Femur (tissue), 1 donor: ENCODE data around the gene DHX9.
"Not testable (repeated sequence)": the region's sequence is repeated elsewhere in the genome, so short reads cannot be mapped to it uniquely, and the experiment has no call there.

Experiments used
- DNase-seq: peaks from one replicate; pipeline ENCODE4 v3.0.0-alpha.2; 2017

Gene DHX9

GRCh38 chr1:182890927-182891610, 51.9 kb downstream of the DHX9 start:
- no peak for DNase-seq

DNA sequence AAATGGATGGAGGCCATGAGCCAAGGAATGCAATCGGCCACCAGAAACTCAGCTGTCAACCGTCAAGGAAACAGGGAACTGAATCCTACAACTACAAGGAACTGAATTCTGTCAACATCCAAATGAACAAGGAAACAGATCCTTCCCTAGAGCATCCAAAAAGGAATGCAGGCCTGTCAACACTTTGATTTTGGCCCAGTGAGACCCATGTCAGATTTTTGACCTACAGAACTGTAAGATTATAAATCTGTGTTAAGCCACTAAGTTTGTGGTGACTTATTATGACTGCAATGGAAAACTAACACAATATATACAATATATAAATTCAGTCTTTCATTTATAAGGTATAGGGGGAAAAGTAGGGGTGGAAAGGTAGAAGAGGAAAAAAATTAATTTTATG, 58.5 kb downstream of the DHX9 start:
- no peak for DNase-seq

DNA sequence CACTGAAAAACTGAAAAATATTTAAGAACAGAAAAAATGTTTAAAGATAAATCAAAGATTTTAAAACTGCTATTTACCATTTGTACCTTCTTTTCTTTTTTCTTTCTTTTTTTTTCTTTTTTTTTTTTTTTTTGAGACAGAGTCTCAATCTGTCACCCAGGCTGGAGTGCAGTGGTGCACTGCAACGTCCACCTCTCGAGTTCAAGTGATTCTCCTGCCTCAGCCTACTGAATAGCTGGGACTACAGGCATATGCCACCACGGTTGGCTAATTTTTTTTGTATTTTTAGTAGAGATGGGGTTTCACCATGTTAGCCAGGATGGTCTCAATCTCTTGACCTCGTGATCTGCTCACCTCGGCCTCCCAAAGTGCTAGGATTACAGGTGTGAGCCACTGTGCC, 62.8 kb downstream of the DHX9 start:
- not testable (repeated sequence) for DNase-seq

DNA sequence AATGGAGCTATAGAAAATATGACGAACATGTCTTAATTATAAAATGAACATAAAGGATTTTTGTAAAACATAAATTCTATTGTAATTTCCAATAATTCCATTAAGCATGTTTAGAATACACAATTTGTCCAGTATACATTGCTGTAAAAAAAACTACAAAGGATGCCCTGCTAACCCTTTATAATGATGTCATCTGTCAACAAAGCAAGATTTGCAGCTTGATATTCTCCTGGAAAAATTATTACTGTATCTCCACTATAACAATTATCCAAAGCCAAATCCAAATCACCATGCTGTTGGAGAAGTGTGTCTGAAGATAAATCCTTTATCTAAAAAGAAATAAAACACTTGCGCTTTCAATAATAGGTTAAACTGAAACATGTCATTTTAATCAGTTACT, 66.2 kb downstream of the DHX9 start:
- no peak for DNase-seq

DNA sequence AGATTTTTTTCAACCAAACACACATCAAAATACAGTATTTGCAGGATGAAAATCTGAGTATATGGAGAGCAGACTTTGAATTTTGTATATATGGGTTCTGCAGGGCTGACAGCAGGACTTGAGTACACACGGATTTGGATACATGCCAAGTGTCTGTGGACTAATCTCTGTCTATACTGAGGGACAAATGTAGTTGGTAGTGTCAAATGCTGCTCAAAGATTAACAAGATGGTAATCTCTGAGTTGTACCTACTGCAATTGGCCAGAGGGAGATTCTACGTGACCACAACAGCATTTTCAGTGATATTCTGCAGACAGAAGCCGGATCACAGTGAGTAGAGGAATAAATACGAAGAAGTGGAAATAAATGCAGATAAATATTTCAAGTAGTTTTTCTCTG, 70.4 kb downstream of the DHX9 start:
- DNase-seq: no peak

- DNase-seq: no peak
Measured at GRCh38 chr1:182910143-182910542, 71.0 kb downstream of the DHX9 start.

DNA sequence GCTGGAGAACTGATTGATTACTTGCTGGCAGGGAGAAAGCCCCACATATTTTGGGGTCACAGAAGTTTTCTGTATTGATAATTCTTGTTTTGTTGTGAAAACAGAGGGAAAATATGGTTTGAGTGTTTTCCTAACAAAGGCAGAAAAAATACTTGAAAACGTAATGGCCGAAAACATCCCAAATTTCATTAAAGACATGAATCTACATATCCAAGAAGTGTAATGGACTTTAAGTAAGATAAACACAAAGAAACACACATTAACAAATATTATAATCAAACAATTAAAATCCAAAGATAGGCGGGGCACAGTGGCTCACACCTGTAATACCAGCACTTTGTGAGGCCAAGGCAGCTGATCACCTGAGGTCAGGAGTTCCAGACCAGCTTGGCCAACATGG, 74.3 kb downstream of the DHX9 start:
- DNase-seq: no peak

DNA sequence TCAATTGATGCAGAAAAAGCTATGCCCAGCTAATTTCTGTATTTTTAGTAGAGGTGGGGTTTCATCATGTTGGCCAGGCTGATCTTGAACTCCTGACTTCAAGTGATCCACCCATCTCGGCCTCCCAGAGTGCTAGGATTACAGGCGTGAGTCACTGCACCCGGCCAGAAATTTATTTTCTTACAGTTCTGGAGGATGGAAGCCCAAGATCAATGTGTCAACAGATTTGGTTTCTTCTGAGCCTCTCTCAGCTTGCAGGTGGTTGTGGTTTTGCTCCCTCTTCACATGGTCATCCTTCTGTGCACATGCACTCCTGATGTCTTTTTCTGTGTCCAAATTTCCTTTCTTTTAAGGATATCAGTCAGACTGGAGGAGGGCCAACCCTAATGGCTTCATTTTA, 78.2 kb downstream of the DHX9 start:
- no peak for DNase-seq

DNA sequence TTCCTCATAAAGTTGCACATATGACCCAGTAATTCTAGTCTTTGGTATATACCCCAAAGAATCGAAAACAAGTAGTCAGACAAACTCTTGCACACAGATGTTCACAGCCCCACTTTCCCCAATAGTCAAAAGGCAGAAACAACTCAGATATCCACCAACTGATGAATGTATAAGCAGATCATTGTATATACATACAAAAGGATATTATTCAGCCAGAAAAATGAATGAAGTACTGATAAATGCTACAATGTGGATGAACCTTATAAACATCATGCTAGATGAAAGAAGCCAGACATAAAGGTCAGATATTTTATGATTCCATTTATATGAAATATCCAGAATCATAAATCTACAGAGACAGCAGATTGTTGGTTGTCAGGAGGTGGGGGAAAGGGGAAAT, 86.5 kb downstream of the DHX9 start:
- DNase-seq: no peak

GRCh38 chr1:182927693-182928433, 88.7 kb downstream of the DHX9 start:
- DNase-seq: no peak

GRCh38 chr1:182930985-182931384, 91.8 kb downstream of the DHX9 start:
- DNase-seq: no peak

GRCh38 chr1:182935716-182936115, 96.6 kb downstream of the DHX9 start:
- no peak for DNase-seq
